Measurements from ENCODE around the gene DUSP3. TPM values are rescaled to one million over a fixed set of nuclear protein-coding genes. Genes with fewer than 3 reads are reported as not detected.
"Not testable (repeated sequence)": the region's sequence is repeated elsewhere in the genome, so short reads cannot be mapped to it uniquely, and the experiment has no call there.

The DUSP3 gene
- total and polyA plus RNA-seq, 3 experiments from 2014 or later, result 7.7 to 14.4 (median 14.0) TPM

DNA sequence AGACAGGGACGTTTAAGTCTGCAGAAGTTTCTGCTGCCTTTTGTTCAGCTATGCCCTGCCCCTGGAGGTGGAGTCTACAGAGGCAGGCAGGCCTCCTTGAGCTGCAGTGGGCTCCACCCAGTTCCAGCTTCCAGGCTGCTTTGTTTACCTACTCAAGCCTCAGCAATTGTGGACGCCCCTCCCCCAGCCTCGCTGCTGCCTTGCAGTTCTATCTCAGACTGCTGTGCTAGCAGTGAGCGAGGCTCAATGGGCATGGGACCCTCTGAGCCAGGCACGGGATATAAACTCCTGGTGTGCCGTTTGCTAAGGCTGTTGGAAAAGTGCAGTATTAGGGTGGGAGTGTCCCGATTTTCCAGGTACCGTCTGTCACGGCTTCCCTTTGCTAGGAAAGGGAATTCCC is 19.2 kb upstream of the DUSP3 start:
- H3K36me3 Mint-ChIP-seq; H3K36me3 ChIP-seq (ENCODE audit: insufficient read depth, low read length); H3K4me3 ChIP-seq (ENCODE audit: low read length); H3K9me3 Mint-ChIP-seq; CTCF ChIA-PET; DNase-seq; H3K4me3 Mint-ChIP-seq; H3K9me3 ChIP-seq (ENCODE audit: low read length); H3K4me1 ChIP-seq (ENCODE audit: insufficient read depth, low read length); H3K4me1 Mint-ChIP-seq; POLR2A ChIA-PET; H3K27ac Mint-ChIP-seq; H3K27me3 ChIP-seq (ENCODE audit: insufficient read depth, low read length, poor library complexity, severe bottlenecking); H3K27ac ChIP-seq (ENCODE audit: low read depth, low read length): not testable (repeated sequence)
- peaks cover 13 to 59% of the 10 kb centered on the region in 2 donors for H3K27me3 Mint-ChIP-seq

DNA sequence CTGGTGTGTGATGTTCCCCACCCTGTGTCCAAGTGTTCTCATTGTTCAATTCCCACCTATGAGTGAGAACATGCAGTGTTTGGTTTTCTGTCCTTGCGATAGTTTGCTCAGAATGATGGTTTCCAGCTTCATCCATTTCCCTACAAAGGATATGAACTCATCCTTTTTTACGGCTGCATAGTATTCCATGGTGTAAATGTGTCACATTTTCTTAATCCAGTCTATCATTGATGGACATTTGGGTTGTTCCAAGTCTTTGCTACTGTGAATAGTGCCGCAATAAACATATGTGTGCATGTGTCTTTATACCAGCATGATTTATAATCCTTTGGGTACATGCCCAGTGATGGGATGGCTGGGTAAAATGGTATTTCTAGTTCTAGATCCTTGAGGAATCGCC is 13.9 kb upstream of the DUSP3 start:
- H3K27ac ChIP-seq (ENCODE audit: low read depth, low read length); H3K9me3 Mint-ChIP-seq; DNase-seq; H3K4me3 Mint-ChIP-seq; CTCF ChIA-PET; POLR2A ChIA-PET; H3K4me3 ChIP-seq (ENCODE audit: low read length); H3K4me1 Mint-ChIP-seq; H3K4me1 ChIP-seq (ENCODE audit: insufficient read depth, low read length); H3K36me3 ChIP-seq (ENCODE audit: insufficient read depth, low read length); H3K36me3 Mint-ChIP-seq; H3K27me3 ChIP-seq (ENCODE audit: insufficient read depth, low read length, poor library complexity, severe bottlenecking); H3K9me3 ChIP-seq (ENCODE audit: low read length); H3K27ac Mint-ChIP-seq: not testable (repeated sequence)
- peaks cover 16 to 51% of the 10 kb centered on the region in 2 donors for H3K27me3 Mint-ChIP-seq

DNA sequence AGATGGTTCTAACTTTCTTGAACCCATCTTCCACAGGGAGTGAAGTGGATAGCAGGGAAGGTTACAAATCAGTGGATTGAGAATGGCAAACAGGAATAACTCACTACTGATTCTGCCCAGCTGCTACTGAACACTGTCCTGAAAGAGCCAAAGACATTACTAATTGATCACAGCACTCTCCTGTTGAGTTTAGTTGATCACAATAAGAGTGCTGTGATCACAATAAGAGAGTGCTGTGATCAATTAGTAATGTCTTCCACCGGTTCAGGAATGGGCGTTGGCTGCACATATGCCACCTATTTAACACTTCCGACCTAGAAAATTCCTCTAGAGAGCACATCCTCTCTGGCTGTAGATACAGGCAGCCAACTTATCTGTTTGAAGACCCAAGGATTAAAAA is 12.8 kb upstream of the DUSP3 start:
- Mint-ChIP-seq H3K9me3 (no peaks in the 10 kb centered on the region), H3K4me1 (peaks cover 6 to 9% (median 9%) of the 10 kb centered on the region in 3 donors), H3K27me3 (peaks cover 16 to 43% of the 10 kb centered on the region in 2 donors), H3K4me3 (no peak overlapping the region), H3K27ac (no peak overlapping the region), H3K36me3 (no peaks in the 10 kb centered on the region)
- POLR2A ChIA-PET, result no interaction called here
- Histone ChIP-seq H3K4me1 (ENCODE audit: insufficient read depth, low read length) (no peaks in the 10 kb centered on the region), H3K27me3 (ENCODE audit: insufficient read depth, low read length, poor library complexity, severe bottlenecking) (no peaks in the 10 kb centered on the region), H3K36me3 (ENCODE audit: insufficient read depth, low read length) (no peaks in the 10 kb centered on the region), H3K27ac (ENCODE audit: low read depth, low read length) (no peak overlapping the region), H3K9me3 (ENCODE audit: low read length) (no peaks in the 10 kb centered on the region), H3K4me3 (ENCODE audit: low read length) (no peak overlapping the region)
- DNase-seq, result no peak
- CTCF ChIA-PET, result no interaction called here

DNA sequence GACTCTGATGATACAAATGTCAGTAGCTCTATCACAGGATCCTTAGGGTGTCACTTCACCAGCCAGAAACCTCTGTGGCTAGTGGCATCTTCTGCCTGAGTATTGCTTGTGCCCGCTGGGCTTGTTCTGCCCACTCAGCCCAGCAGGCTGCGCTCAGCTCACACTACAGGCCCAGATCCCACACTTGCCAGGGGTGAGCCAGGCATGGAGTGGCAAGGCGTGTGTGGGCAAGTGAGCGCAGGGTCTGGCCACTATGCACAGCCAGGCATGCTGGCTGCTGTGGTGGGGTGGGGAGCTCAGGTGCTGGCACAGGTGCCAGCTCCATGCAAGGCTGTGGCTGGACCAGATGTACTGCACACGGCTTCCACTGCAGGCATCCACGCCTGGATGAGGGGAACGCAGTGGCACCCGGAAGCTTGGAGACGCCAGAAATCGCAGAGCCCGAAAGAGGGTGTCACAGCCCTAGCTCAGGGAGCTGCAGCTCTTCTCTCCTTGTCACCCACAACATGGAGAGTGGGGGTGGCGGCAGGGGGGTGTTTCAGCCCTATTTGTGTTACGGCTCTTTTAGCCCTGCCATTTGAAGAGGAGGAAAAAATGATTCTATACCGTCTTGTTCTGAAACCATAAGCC is 11.6 kb upstream of the DUSP3 start:
- Mint-ChIP-seq H3K9me3 (no peaks in the 10 kb centered on the region), H3K4me3 (no peak overlapping the region), H3K36me3 (no peaks in the 10 kb centered on the region), H3K27ac (no peak overlapping the region), H3K4me1 (peaks cover 6 to 9% (median 9%) of the 10 kb centered on the region in 3 donors), H3K27me3 (peaks cover 16 to 35% of the 10 kb centered on the region in 2 donors)
- Histone ChIP-seq H3K36me3 (ENCODE audit: insufficient read depth, low read length) (no peaks in the 10 kb centered on the region), H3K27ac (ENCODE audit: low read depth, low read length) (no peak overlapping the region), H3K4me1 (ENCODE audit: insufficient read depth, low read length) (no peaks in the 10 kb centered on the region), H3K9me3 (ENCODE audit: low read length) (no peaks in the 10 kb centered on the region), H3K27me3 (ENCODE audit: insufficient read depth, low read length, poor library complexity, severe bottlenecking) (no peaks in the 10 kb centered on the region), H3K4me3 (ENCODE audit: low read length) (no peak overlapping the region)
- CTCF ChIA-PET, result no interaction called here
- DNase-seq, result no peak
- POLR2A ChIA-PET, result no interaction called here

DNA sequence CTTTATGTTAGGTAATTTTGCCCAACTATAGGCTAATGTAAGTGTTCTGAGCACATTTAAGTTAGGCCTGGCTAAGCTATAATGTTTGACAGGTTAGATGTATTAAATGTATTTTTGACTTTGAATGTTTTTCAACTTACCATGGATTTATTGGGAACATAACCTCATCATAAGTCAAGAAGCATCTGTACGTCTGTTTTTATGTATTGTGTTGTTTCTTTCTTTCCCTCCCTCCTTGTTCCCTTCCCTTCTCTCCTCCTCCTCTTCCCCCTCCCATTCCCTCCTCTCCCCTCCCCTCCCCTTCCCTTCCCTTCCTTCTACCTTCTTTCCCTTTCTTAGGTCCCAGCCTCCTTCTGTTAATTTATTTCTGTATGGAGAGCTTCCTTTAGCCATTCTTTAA is 10.7 kb upstream of the DUSP3 start:
- no peak overlapping the region for H3K4me3 Mint-ChIP-seq

DNA sequence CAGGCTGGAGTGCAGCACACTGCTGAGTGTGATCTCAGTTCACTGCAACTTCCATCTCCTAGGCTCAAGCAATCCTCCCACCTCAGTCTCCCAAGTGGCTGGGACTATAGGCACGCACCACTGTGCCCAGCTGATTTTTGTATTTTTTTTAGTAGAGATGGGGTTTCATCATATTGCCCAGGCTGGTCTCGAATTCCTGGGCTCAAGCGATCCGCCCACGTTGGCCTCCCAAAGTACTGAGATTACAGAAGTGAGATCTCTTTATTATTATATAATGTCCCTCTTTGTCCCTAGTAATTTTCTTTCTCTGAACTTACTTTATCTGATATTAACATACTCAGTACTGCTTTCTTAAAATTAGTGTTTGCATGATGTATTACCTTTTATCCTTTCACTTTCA is 9.8 kb upstream of the DUSP3 start:
- CTCF ChIA-PET, result no interaction called here

More for the DNA sequence above, 10.7 kb upstream of the DUSP3 start:
- H3K27ac Mint-ChIP-seq, result no peak overlapping the region
- no peaks in the 10 kb centered on the region for H3K9me3 ChIP-seq (ENCODE audit: low read length)
- no peak overlapping the region for H3K27ac ChIP-seq (ENCODE audit: low read depth, low read length)
- H3K4me3 ChIP-seq (ENCODE audit: low read length), result no peak overlapping the region
- peaks cover 6 to 9% (median 9%) of the 10 kb centered on the region in 3 donors for H3K4me1 Mint-ChIP-seq
- H3K36me3 ChIP-seq (ENCODE audit: insufficient read depth, low read length), result no peaks in the 10 kb centered on the region
- H3K27me3 ChIP-seq (ENCODE audit: insufficient read depth, low read length, poor library complexity, severe bottlenecking), result no peaks in the 10 kb centered on the region
- H3K9me3 Mint-ChIP-seq, result no peaks in the 10 kb centered on the region
- ChIA-PET POLR2A (no interaction called here), CTCF (no interaction called here)
- no peak for DNase-seq
- H3K4me1 ChIP-seq (ENCODE audit: insufficient read depth, low read length), result no peaks in the 10 kb centered on the region
- peaks cover 9 to 35% of the 10 kb centered on the region in 2 donors for H3K27me3 Mint-ChIP-seq
- H3K36me3 Mint-ChIP-seq, result no peaks in the 10 kb centered on the region

DNA sequence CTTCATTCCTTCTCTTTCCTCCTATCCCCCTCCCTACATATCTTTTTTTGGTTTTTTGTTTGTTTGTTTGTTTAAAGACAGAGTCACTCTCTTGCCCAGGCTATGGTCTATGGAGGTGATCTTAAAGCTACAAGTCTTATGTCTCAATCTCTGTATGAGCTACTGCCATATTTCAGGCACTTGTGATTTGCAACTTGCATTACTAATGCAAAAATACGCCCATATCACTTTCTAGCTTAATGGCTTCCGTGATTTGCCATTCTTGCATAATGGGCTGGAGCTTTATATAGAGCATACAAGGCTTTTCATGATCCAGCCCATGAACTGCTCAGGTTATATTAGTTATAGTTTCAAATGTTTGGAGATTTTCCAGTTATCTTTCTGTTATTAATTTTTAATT is 9.0 kb upstream of the DUSP3 start:
- Histone ChIP-seq H3K36me3 (ENCODE audit: insufficient read depth, low read length) (no peaks in the 10 kb centered on the region), H3K4me3 (ENCODE audit: low read length) (no peak overlapping the region), H3K27ac (ENCODE audit: low read depth, low read length) (no peak overlapping the region), H3K27me3 (ENCODE audit: insufficient read depth, low read length, poor library complexity, severe bottlenecking) (peaks cover 7% of the 10 kb centered on the region), H3K4me1 (ENCODE audit: insufficient read depth, low read length) (no peaks in the 10 kb centered on the region), H3K9me3 (ENCODE audit: low read length) (no peaks in the 10 kb centered on the region)
- peaks cover 6 to 9% (median 9%) of the 10 kb centered on the region in 3 donors for H3K4me1 Mint-ChIP-seq
- H3K9me3 Mint-ChIP-seq, result no peaks in the 10 kb centered on the region
- no peak overlapping the region for H3K27ac Mint-ChIP-seq
- no peaks in the 10 kb centered on the region for H3K36me3 Mint-ChIP-seq
- DNase-seq, result no peak
- peaks cover 14 to 40% of the 10 kb centered on the region in 2 donors for H3K27me3 Mint-ChIP-seq
- ChIA-PET CTCF (interaction anchor here (0.9 kb wide), 1 partner anchor 20 kb away, joined by 3 read pairs; no protein-coding TSS in a partner anchor), POLR2A (no interaction called here)
- H3K4me3 Mint-ChIP-seq, result no peak overlapping the region

More for the DNA sequence above, 9.8 kb upstream of the DUSP3 start:
- H3K4me3 Mint-ChIP-seq, result no peak overlapping the region
- no peak overlapping the region for H3K27ac Mint-ChIP-seq
- H3K36me3 Mint-ChIP-seq, result no peaks in the 10 kb centered on the region
- H3K27me3 ChIP-seq (ENCODE audit: insufficient read depth, low read length, poor library complexity, severe bottlenecking), result peaks cover 2% of the 10 kb centered on the region
- H3K27me3 Mint-ChIP-seq, result peaks cover 14 to 38% of the 10 kb centered on the region in 2 donors
- POLR2A ChIA-PET, result no interaction called here
- H3K4me3 ChIP-seq (ENCODE audit: low read length), result no peak overlapping the region
- no peaks in the 10 kb centered on the region for H3K9me3 Mint-ChIP-seq
- H3K36me3 ChIP-seq (ENCODE audit: insufficient read depth, low read length), result no peaks in the 10 kb centered on the region
- no peaks in the 10 kb centered on the region for H3K4me1 ChIP-seq (ENCODE audit: insufficient read depth, low read length)
- DNase-seq, result no peak
- H3K9me3 ChIP-seq (ENCODE audit: low read length), result no peaks in the 10 kb centered on the region
- peaks cover 6 to 9% (median 9%) of the 10 kb centered on the region in 3 donors for H3K4me1 Mint-ChIP-seq
- H3K27ac ChIP-seq (ENCODE audit: low read depth, low read length), result no peak overlapping the region

DNA sequence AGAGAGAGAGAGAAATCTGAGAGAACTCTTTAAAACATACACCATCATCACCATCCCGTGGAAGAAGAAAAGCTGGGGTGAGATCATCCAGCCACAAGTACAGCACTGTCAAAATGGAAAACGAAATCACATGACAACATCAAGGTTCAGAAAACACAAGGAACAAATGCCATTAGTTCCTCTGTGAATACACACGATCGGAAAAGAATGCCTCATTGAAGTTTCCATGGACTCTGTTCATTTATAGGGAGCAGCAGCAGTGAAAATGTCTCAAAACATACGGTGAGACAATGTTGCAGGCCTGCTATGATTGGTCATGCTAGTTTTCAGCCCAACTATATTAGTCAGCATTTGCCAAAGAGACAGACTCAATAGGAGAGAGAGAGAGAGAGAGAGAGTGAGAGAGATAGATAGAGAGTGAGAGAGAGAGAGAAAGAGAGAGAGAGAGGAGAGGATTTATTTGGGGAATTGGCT is 5.9 kb upstream of the DUSP3 start:
- Mint-ChIP-seq H3K27me3 (peaks cover 11 to 42% of the 10 kb centered on the region in 2 donors), H3K36me3 (no peaks in the 10 kb centered on the region), H3K4me3 (no peak overlapping the region), H3K4me1 (peaks cover 2 to 6% (median 2%) of the 10 kb centered on the region in 3 donors), H3K9me3 (no peaks in the 10 kb centered on the region), H3K27ac (no peak overlapping the region)
- no peaks in the 10 kb centered on the region for H3K36me3 ChIP-seq (ENCODE audit: insufficient read depth, low read length)
- H3K27me3 ChIP-seq (ENCODE audit: insufficient read depth, low read length, poor library complexity, severe bottlenecking), result peaks cover 20% of the 10 kb centered on the region
- ChIA-PET CTCF (interaction anchor here (1.7 kb wide), 1 partner anchor 90 kb away, joined by 4 read pairs; no protein-coding TSS in a partner anchor), POLR2A (no interaction called here)
- no peaks in the 10 kb centered on the region for H3K9me3 ChIP-seq (ENCODE audit: low read length)
- H3K4me3 ChIP-seq (ENCODE audit: low read length), result no peak overlapping the region
- H3K27ac ChIP-seq (ENCODE audit: low read depth, low read length), result no peak overlapping the region
- peaks cover under 1% of the 10 kb centered on the region for H3K4me1 ChIP-seq (ENCODE audit: insufficient read depth, low read length)
- DNase-seq, result no peak
